C4-2B (cell line): ENCODE measurements around the gene MUC5B.

ENCODE experiments used
- H3K27ac ChIP-seq: fragments of 450-650 bp; 2 replicates; pipeline ENCODE4 v1.5.1; 2017
- CTCF ChIP-seq: fragments of 450-650 bp; conservative IDR thresholded peaks from 2 replicates; pipeline ENCODE4 v1.5.1; 2017; ENCODE audit warnings: mild to moderate bottlenecking
- ZFX ChIP-seq: fragments of 450-650 bp; IDR thresholded peaks from 2 replicates; pipeline ENCODE4 v1.6.1; 2017

Gene MUC5B

DNA sequence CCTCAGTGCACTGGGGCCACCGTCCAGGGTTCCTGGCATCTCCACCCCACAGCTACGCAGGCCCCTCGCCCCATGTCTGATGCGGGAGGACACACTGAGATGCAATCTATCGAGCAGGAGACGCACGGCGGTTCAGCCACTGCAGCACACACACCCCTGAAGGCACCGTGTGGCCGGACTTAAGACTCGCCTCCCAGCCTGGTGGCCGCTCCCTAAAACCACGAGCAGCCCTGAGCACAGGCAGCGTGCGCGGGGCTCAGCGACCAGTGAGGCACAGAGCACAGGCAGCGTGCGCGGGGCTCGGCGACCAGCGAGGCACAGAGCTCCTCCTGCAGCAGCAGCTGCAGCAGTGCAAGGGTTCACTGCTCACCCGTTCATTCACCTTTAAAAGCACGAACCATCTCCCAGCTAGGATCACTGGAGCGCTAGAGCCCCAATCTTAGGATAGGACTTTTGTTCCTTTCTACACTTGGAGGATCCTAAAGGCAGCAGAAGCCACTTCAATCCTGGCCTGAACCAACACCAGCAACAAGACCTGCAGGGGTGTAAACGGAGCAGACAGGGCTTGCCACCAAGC is 55.2 kb downstream of the MUC5B start:
- no peak overlapping the region for H3K27ac ChIP-seq

DNA sequence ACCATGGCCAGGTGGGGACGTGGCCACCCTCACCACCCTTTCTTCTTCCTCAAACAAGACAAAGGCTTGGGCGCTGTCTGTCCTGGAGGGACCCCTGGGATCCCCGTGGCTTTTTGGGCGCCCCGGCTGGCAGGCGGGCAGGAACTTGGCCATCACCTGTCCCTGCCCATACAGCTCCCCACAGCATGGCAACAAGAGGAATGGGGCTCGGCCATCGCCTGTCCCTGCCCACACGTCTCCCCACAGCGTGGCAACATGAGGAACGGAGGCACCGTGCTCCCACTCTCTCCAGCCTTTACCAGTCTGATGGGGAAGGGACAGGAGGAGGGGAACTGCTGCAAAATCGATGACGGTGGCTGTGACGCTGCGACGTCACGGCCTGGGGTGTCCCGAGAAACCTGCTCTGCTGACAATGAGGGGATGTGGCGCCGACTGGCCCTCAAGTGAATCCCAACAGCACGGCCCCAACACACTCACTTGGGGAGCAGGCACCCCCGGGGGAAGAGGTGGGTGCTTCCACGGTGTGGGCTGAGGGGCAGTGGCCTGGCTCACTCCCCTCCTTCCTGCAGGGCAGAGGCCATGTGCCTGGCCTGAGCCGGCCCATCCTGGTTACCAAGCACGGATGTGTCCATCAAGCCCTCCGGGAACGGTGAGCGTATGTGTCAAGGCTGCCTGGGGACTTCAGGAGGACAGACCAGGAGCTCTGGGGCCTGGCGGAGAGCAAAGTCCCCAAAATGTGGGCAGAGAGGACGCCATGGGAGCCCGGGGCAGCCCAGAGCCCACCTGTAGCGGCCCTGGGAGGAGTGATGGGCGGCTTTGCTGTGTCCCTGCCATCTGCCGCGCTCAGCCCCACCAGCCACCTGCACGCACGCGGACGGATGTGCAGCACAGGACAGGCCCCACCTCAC is 56.2 kb downstream of the MUC5B start:
- TF ChIP-seq ZFX (no peak), CTCF (no peak)
- no peak overlapping the region for H3K27ac ChIP-seq

More for the DNA sequence above, 55.2 kb downstream of the MUC5B start:
- TF ChIP-seq CTCF (no peak), ZFX (no peak)

GRCh38 chr11:1279674-1280055 is 56.8 kb downstream of the MUC5B start:
- no peak for TF ChIP-seq CTCF
- no peak for TF ChIP-seq ZFX
- no peak overlapping the region for H3K27ac ChIP-seq

DNA sequence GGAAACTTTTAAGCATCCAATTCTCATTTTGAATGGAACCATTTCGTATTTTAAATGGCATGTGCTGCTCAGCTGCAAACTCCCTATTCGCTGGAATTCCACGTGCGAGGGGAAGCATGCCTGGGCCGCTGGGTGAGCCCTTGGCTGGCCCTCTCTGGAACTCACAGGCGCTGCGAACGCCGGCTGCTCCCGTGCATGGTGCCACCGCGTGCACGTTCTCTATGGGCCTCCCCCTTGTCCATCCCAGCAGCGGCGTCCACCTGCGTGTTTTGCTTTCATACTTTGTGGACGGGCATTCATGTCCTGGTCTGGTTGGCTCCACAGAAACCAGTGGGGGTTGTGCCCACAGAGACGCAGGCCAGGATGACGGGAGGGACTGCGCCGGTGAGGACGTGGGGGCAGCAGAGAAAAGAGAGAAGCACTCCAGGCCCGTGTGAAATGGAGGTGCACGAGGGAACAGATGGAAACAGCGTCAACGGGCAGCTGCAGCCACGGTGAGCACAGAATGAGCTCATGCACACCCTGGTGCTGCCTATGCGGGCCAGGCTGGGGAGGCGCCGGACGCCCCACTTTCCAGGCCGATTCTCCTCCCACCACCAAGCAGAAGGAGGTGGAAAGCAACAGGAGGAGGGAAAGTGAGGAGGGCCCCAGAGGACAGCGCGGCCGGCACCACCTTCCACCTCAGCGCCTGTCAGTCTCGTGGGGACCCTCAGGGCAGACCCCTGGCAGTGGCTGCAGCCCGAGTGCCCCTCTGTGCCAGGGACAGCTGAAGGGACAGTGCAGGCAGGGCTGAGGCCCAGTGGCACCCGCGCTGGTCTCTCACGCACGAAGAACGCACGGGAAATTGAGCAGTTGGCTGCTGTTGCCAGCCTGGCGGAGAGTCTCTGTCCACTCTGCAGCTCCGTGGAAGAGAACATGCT is 57.5 kb downstream of the MUC5B start:
- no peak overlapping the region for H3K27ac ChIP-seq
- TF ChIP-seq ZFX (no peak), CTCF (no peak)

- no peak for TF ChIP-seq CTCF
- no peak for TF ChIP-seq ZFX
- H3K27ac ChIP-seq, result no peak overlapping the region
Observed at GRCh38 chr11:1281326-1281973, 58.6 kb downstream of the MUC5B start.

- TF ChIP-seq ZFX (no peak), CTCF (no peak)
- no peak overlapping the region for H3K27ac ChIP-seq
Observed at GRCh38 chr11:1281974-1282365, 59.1 kb downstream of the MUC5B start.
